HCT116 (cell line): Measurements from ENCODE around the gene GPR39. TPM values are rescaled to one million over a fixed set of nuclear protein-coding genes. Genes with fewer than 3 reads are reported as not detected.

Experiments
- ATAC-seq: fragments of 200-7000 bp; cut with Tn5 transposase; 2 replicates; pipeline ENCODE4 v1.9.1; 2020; ENCODE audit warnings: mild to moderate bottlenecking, moderate library complexity
- BruUV-seq: library from RNA; stranded (reverse); fragments of 400-500 nt; replicated peaks from 2 replicates; lab custom pipeline; 2021; lab: Mats Ljungman, UMichigan
- CTCF ChIA-PET: fragments of 300-600 bp; sonication (Branson Sonifier 250); formaldehyde crosslinking; loops from one replicate; lab custom pipeline; 2021; ENCODE audit warnings: antibody characterized with exemption; lab: Charles Lee
- POLR2A ChIA-PET: fragments of 300-600, 350-600 bp; sonication (Branson Sonifier 250); formaldehyde crosslinking; loops from one replicate; lab custom pipeline; 2021; ENCODE audit warnings: antibody characterized with exemption; lab: Charles Lee
- RAD21 ChIA-PET, 2 experiments: fragments of 300-600 bp; sonication (Branson Sonifier 250); formaldehyde crosslinking; loops; one replicate each; lab custom pipeline; 2023; ENCODE audit warnings: low total read pairs in 2 of 2; ENCODE audit not compliant: uncharacterized antibody in 2 of 2, unreplicated experiment in 2 of 2, low non-redundant PET in 1 of 2; lab: Charles Lee
- DNase-seq: peaks from one replicate; pipeline ENCODE4 v3.0.0-alpha.2; 2010; ENCODE audit warnings: low read depth, low spot score
- H2AFZ ChIP-seq: fragments of 200-600 bp; shearing (Covaris generic), sonication (generic); 2 replicates; pipeline ENCODE4 v1.6.1; 2017; ENCODE audit warnings: low read depth, mixed run types, mixed read lengths, antibody characterized with exemption, low read length; ENCODE audit not compliant: poor library complexity, severe bottlenecking
- H3K27ac ChIP-seq: 2 replicates; pipeline ENCODE4 v1.5.1; 2012; ENCODE audit warnings: low read depth, low read length
- H3K27me3 ChIP-seq: fragments of 200-600 bp; sonication (generic); 2 replicates; pipeline ENCODE4 v1.6.1; 2016; ENCODE audit warnings: mixed run types, low read length, mixed read lengths; ENCODE audit not compliant: insufficient read depth
- H3K36me3 ChIP-seq, 2 experiments: fragments of 200-500 bp in 1 of 2; fragments of 200-600 bp in 1 of 2; sonication (Bioruptor generic) in 1 of 2; sonication (generic) in 1 of 2; 2 replicates each; pipeline versions ENCODE4 v1.5.1 to v1.6.1; 2014 to 2016; ENCODE audit warnings: low read length in 2 of 2, inconsistent platforms in 1 of 2, mixed read lengths in 1 of 2, mixed run types in 1 of 2; ENCODE audit not compliant: insufficient read depth in 2 of 2, control insufficient read depth in 1 of 2
- H3K4me1 ChIP-seq, 2 experiments: fragments of 200-600 bp in 1 of 2; sonication (generic) in 1 of 2; 2 replicates each; pipeline versions ENCODE4 v1.5.1 to v1.6.1; 2012 to 2017; ENCODE audit warnings: low read length in 2 of 2, inconsistent platforms in 1 of 2, mild to moderate bottlenecking in 1 of 2, mixed read lengths in 1 of 2, mixed run types in 1 of 2, moderate library complexity in 1 of 2; ENCODE audit not compliant: insufficient read depth in 2 of 2, control insufficient read depth in 1 of 2
- H3K4me2 ChIP-seq: fragments of 200-600 bp; sonication (generic); 2 replicates; pipeline ENCODE4 v1.6.1; 2017; ENCODE audit warnings: mixed run types, low read length, mixed read lengths
- H3K4me3 ChIP-seq, 2 experiments: fragments of 200-600 bp in 1 of 2; sonication (generic) in 1 of 2; replicated peaks in 1 of 2; 2 replicates each; pipeline ENCODE4 v1.5.1; 2011 to 2016; ENCODE audit warnings: low read length in 2 of 2, control low read depth in 1 of 2, low read depth in 1 of 2, mild to moderate bottlenecking in 1 of 2, mixed read lengths in 1 of 2, mixed run types in 1 of 2
- H3K79me2 ChIP-seq: fragments of 200-600 bp; sonication (generic); 2 replicates; pipeline ENCODE4 v1.6.1; 2017; ENCODE audit warnings: mild to moderate bottlenecking, mixed run types, low read length, moderate library complexity, mixed read lengths; ENCODE audit not compliant: insufficient read depth
- H3K9ac ChIP-seq: fragments of 200-600 bp; sonication (generic); 2 replicates; pipeline ENCODE4 v1.6.1; 2016; ENCODE audit warnings: low read length, mixed read lengths
- H3K9me2 ChIP-seq: fragments of 200-600 bp; sonication (generic), shearing (Covaris generic); 2 replicates; pipeline ENCODE4 v1.6.1; 2017; ENCODE audit warnings: mixed run types, mild to moderate bottlenecking, moderate library complexity; ENCODE audit not compliant: insufficient read depth
- H3K9me3 ChIP-seq, 2 experiments: fragments of 200-500 bp in 1 of 2; fragments of 200-600 bp in 1 of 2; sonication (Bioruptor generic) in 1 of 2; sonication (generic) in 1 of 2; 2 replicates each; pipeline ENCODE4 v1.6.1; 2014 to 2017; ENCODE audit warnings: low read length in 2 of 2, mixed read lengths in 2 of 2, inconsistent platforms in 1 of 2, low read depth in 1 of 2, mild to moderate bottlenecking in 1 of 2, mixed run types in 1 of 2, moderate library complexity in 1 of 2; ENCODE audit not compliant: control insufficient read depth in 1 of 2, insufficient read depth in 1 of 2
- H4K20me1 ChIP-seq: fragments of 200-600 bp; sonication (generic), shearing (Covaris generic); 2 replicates; pipeline ENCODE4 v1.6.1; 2017; ENCODE audit warnings: mixed run types, mild to moderate bottlenecking, moderate library complexity; ENCODE audit not compliant: insufficient read depth
- CBX3 ChIP-seq: IDR thresholded peaks from 2 replicates; pipeline ENCODE4 v1.6.1; 2012; ENCODE audit warnings: low read depth
- CTCF ChIP-seq, 3 experiments: fragments of 200-600 bp in 1 of 3; sonication (generic) in 1 of 3; IDR thresholded peaks in 2 of 3; conservative IDR thresholded peaks in 1 of 3; 2 replicates each; pipeline ENCODE4 v1.5.1; 2012 to 2017; ENCODE audit warnings: low read depth in 2 of 3, low read length in 2 of 3, antibody characterized with exemption in 1 of 3, borderline replicate concordance in 1 of 3, control low read depth in 1 of 3, mild to moderate bottlenecking in 1 of 3, mixed read lengths in 1 of 3, mixed run types in 1 of 3, moderate library complexity in 1 of 3; ENCODE audit not compliant: insufficient read depth in 1 of 3
- EGR1 ChIP-seq: IDR thresholded peaks from 2 replicates; pipeline ENCODE4 v1.6.1; 2012; ENCODE audit warnings: low read depth
- ELF1 ChIP-seq: IDR thresholded peaks from 2 replicates; pipeline ENCODE4 v1.6.1; 2012; ENCODE audit warnings: low read depth, borderline replicate concordance
- EZH2phosphoT487 ChIP-seq: fragments of 200-600 bp; IDR thresholded peaks from 2 replicates; pipeline ENCODE4 v1.6.1; 2018; ENCODE audit warnings: antibody characterized with exemption, borderline replicate concordance
- FOSL1 ChIP-seq: IDR thresholded peaks from 2 replicates; pipeline ENCODE4 v1.6.1; 2012; ENCODE audit warnings: low read depth
- JUND ChIP-seq: IDR thresholded peaks from 2 replicates; pipeline ENCODE4 v1.6.1; 2012
- POLR2AphosphoS5 ChIP-seq: IDR thresholded peaks from 2 replicates; pipeline ENCODE4 v1.6.1; 2011; ENCODE audit warnings: mild to moderate bottlenecking, low read depth, low read length, moderate library complexity
- SIN3A ChIP-seq: IDR thresholded peaks from 2 replicates; pipeline ENCODE4 v1.6.1; 2012; ENCODE audit warnings: low read depth
- ZFX ChIP-seq: fragments of 450-650 bp; IDR thresholded peaks from 2 replicates; pipeline ENCODE4 v1.6.1; 2017
- ZNF274 ChIP-seq: fragments of 200-500 bp; sonication (Bioruptor generic); IDR thresholded peaks from 2 replicates; pipeline ENCODE4 v1.6.1; 2014; ENCODE audit warnings: mild to moderate bottlenecking, low read depth, low read length, inconsistent platforms
- intact Hi-C: fragments of 100-400 bp; cut with micrococcal nuclease; formaldehyde crosslinking; loops from 2 replicates; pipeline ENCODE4 v1.10.0; 2022
- total RNA-seq: library from RNA; stranded (reverse); gene quantifications from one replicate; pipeline ENCODE4 v1.2.1, GENCODE V29; 2021; ENCODE audit not compliant: unreplicated experiment

Gene GPR39
- total RNA-seq, 1 experiment from 2014 or later: 5.1 TPM

DNA sequence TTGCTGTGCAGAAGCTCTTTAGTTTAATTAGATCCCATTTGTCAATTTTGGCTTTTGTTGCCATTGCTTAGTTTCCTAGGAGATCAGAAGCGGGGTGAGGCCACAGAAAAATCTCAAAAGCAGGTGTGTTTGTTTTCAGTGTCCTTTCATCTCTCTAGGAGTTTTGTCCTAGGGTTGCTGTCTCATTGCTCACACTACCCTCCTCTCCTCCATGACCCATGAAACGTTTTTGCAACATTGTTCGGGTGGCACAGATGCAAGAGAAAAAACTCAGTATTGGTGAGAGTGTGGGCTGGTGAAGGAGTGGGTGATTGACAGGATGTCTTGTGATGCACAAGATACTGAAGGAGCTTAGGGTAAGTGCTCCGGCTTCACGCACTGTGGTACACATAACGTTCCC, 149.8 kb downstream of the GPR39 start:
- Histone ChIP-seq H3K4me3 (no peak overlapping the region), H3K4me1 (no peaks in the 10 kb centered on the region), H3K9ac (no peak overlapping the region), H3K79me2 (no peaks in the 10 kb centered on the region)
- DNase-seq: no peak
- ATAC-seq: no peak
- TF ChIP-seq ELF1 (no peak), FOSL1 (no peak), EZH2phosphoT487 (no peak), POLR2AphosphoS5 (no peak), CBX3 (no peak), CTCF (IDR thresholded peaks at IDR 0.05 in 2 of 3, conservative IDR thresholded peaks at IDR 0.05 in 1 of 3; ENCODE audit: borderline replicate concordance in 1 of 3, insufficient read depth in 1 of 3, low read depth in 2 of 3, low read length in 2 of 3) (no peak), ZNF274 (no peak), ZFX (no peak), JUND (no peak), EGR1 (no peak), SIN3A (no peak)
- TF ChIP-seq, all 23 proteins: peak for 0
- Histone ChIP-seq H3K9me2 (no peaks in the 10 kb centered on the region), H3K4me2 (no peak overlapping the region), H4K20me1 (no peaks in the 10 kb centered on the region), H2AFZ (no peak overlapping the region), H3K36me3 (no peaks in the 10 kb centered on the region), H3K27ac (no peak overlapping the region), H3K9me3 (no peaks in the 10 kb centered on the region), H3K27me3 (no peaks in the 10 kb centered on the region)
- POLR2A ChIA-PET: no interaction called here
- CTCF ChIA-PET: no interaction called here
- no TSS peak for BruUV-seq
- intact Hi-C loops: no loop called here
- RAD21 ChIA-PET: no interaction called here
